GM23338 (cell line): ENCODE measurements around the gene GPR146. TPM values are rescaled to one million over a fixed set of nuclear protein-coding genes. Genes with fewer than 3 reads are reported as not detected.

Experiments used
- ATAC-seq: fragments of 200-7000 bp; cut with Tn5 transposase; 3 replicates; pipeline ENCODE4 v1.9.1; 2020
- DNase-seq: peaks from one replicate; pipeline ENCODE4 v3.0.0-alpha.2; 2015; ENCODE audit warnings: low spot score
- H2AFZ ChIP-seq: fragments of 200-600 bp; sonication (generic); 2 replicates; pipeline ENCODE4 v1.8.0; 2016; ENCODE audit warnings: antibody characterized with exemption, mild to moderate bottlenecking, moderate library complexity
- H3F3A ChIP-seq: fragments of 200-600 bp; sonication (generic); replicated peaks from 2 replicates; pipeline ENCODE4 v1.8.0; 2017; ENCODE audit warnings: antibody characterized with exemption, mixed run types, low read depth
- H3K27ac ChIP-seq: fragments of 200-600 bp; sonication (generic); 2 replicates; pipeline ENCODE4 v1.6.1; 2016; ENCODE audit warnings: low read depth
- H3K27me3 ChIP-seq: fragments of 200-600 bp; sonication (generic); 2 replicates; pipeline ENCODE4 v1.8.0; 2016; ENCODE audit warnings: mild to moderate bottlenecking, mixed run types, moderate library complexity; ENCODE audit not compliant: insufficient read depth
- H3K36me3 ChIP-seq: fragments of 200-600 bp; sonication (generic); 2 replicates; pipeline ENCODE4 v1.8.0; 2016; ENCODE audit warnings: mild to moderate bottlenecking; ENCODE audit not compliant: insufficient read depth
- H3K4me1 ChIP-seq: fragments of 200-600 bp; sonication (generic); 2 replicates; pipeline ENCODE4 v1.8.0; 2016; ENCODE audit warnings: mild to moderate bottlenecking, moderate library complexity; ENCODE audit not compliant: insufficient read depth
- H3K4me2 ChIP-seq: fragments of 200-600 bp; sonication (generic); 2 replicates; pipeline ENCODE4 v1.7.1; 2017; ENCODE audit warnings: mixed run types
- H3K4me3 ChIP-seq: fragments of 200-600 bp; sonication (generic); 2 replicates; pipeline ENCODE4 v1.6.1; 2016; ENCODE audit warnings: mixed run types
- H3K79me2 ChIP-seq: fragments of 200-600 bp; sonication (generic); replicated peaks from 2 replicates; pipeline ENCODE4 v1.8.0; 2017; ENCODE audit warnings: mild to moderate bottlenecking; ENCODE audit not compliant: insufficient read depth
- H3K9me2 ChIP-seq: fragments of 200-600 bp; sonication (generic); 2 replicates; pipeline ENCODE4 v1.8.0; 2017; ENCODE audit not compliant: insufficient read depth
- H4K20me1 ChIP-seq: fragments of 200-600 bp; sonication (generic); replicated peaks from 2 replicates; pipeline ENCODE4 v1.8.0; 2017; ENCODE audit warnings: mild to moderate bottlenecking; ENCODE audit not compliant: insufficient read depth
- H3K27ac Mint-ChIP-seq: 2 replicates; pipeline ENCODE4 v1.8.0; 2020; ENCODE audit warnings: inconsistent platforms, mild to moderate bottlenecking, moderate library complexity, mixed read lengths
- H3K27me3 Mint-ChIP-seq: 3 replicates; pipeline ENCODE4 v1.8.0; 2022; ENCODE audit warnings: low read depth, mild to moderate bottlenecking, moderate library complexity, mixed read lengths, inconsistent platforms; ENCODE audit not compliant: insufficient read depth, poor library complexity
- H3K36me3 Mint-ChIP-seq: 3 replicates; pipeline ENCODE4 v1.8.0; 2021; ENCODE audit warnings: low read depth, mild to moderate bottlenecking, inconsistent platforms, moderate library complexity, mixed read lengths
- H3K4me1 Mint-ChIP-seq: 3 replicates; pipeline ENCODE4 v1.8.0; 2020; ENCODE audit warnings: mild to moderate bottlenecking, inconsistent platforms, mixed read lengths
- H3K4me3 Mint-ChIP-seq: 3 replicates; pipeline ENCODE4 v1.8.0; 2021; ENCODE audit warnings: moderate library complexity, mild to moderate bottlenecking, inconsistent platforms, mixed read lengths
- H3K9me3 Mint-ChIP-seq: 3 replicates; pipeline ENCODE4 v1.8.0; 2020; ENCODE audit warnings: moderate library complexity, mild to moderate bottlenecking, inconsistent platforms, mixed read lengths
- CREB1 ChIP-seq: fragments of 250-450 bp; sonication (Bioruptor Pico); IDR thresholded peaks from 2 replicates; pipeline ENCODE4 v1.5.0; 2020; ENCODE audit warnings: low read depth, mild to moderate bottlenecking, moderate library complexity
- POLR2AphosphoS5 ChIP-seq: IDR thresholded peaks from 2 replicates; pipeline ENCODE4 v1.6.1; 2016; ENCODE audit warnings: antibody characterized with exemption, low read depth
- STAT1 ChIP-seq: IDR thresholded peaks from one replicate; pipeline ENCODE4 v1.6.1; 2016; ENCODE audit warnings: antibody characterized with exemption; ENCODE audit not compliant: unreplicated experiment
- polyA plus RNA-seq: library from polyadenylated mRNA; unstranded; fragments of >200 nt; fragmentation: Nextera tagmentation; extraction: Ambion mirVana; gene quantifications from 2 replicates; pipeline ENCODE4 v1.2.1, GENCODE V29; 2016
- total RNA-seq: library from RNA; depleted of rRNA; stranded (reverse); fragments of >200 nt; shearing (Covaris generic); gene quantifications from 2 replicates; pipeline ENCODE4 v1.2.3, GENCODE V29; 2014
- TF ChIP-seq, protein P1 (sequence below): fragments of 250-450 bp; sonication (Bioruptor Pico); IDR thresholded peaks from 2 replicates; pipeline ENCODE4 v1.5.0; 2020; ENCODE audit warnings: mild to moderate bottlenecking, moderate library complexity

The GPR146 gene
- total and polyA plus RNA-seq, 2 experiments from 2014 or later, result 0.28 to 0.37 TPM

DNA sequence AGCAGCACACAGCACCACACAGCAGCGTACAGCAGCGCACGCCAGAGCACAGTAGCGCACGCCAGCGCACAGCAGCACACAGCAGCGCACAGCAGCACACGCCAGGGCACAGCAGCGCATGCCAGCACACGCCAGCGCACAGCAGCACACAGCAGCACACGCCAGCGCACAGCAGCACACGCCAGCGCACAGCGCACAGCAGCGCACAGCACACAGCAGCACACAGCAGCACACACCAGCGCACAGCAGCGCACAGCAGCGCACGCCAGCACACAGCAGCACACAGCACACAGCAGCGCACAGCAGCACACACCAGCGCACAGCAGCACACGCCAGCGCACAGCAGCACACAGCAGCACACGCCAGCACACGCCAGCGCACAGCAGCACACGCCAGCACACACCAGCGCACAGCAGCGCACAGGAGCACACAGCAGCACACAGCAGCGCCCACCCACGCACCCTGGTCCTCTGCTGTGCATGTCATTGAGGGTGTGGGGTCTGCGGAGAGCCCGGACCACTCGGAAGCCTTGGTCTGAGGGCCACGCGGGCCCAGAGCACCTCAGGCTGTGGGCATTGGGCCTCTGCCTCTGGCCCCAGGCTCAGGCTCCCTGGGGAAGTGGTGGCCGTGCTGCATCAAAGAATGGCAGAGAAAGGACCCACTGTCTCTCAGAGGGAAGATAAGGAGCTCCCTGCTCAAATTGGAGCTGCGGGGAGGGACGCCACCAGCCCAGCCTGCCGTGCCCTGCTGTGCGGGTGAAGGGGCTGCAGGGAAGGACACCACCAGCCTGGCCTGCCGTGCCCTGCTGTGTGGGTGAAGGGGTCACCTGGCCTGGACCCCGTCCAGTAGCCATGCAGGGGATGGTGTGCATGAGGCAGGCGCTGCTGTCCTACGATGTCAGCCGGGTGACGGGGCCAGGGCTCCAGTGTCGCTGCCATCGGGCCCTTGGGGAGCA is 27.5 kb upstream of the GPR146 start (continued):
- TF ChIP-seq, protein P1, sequence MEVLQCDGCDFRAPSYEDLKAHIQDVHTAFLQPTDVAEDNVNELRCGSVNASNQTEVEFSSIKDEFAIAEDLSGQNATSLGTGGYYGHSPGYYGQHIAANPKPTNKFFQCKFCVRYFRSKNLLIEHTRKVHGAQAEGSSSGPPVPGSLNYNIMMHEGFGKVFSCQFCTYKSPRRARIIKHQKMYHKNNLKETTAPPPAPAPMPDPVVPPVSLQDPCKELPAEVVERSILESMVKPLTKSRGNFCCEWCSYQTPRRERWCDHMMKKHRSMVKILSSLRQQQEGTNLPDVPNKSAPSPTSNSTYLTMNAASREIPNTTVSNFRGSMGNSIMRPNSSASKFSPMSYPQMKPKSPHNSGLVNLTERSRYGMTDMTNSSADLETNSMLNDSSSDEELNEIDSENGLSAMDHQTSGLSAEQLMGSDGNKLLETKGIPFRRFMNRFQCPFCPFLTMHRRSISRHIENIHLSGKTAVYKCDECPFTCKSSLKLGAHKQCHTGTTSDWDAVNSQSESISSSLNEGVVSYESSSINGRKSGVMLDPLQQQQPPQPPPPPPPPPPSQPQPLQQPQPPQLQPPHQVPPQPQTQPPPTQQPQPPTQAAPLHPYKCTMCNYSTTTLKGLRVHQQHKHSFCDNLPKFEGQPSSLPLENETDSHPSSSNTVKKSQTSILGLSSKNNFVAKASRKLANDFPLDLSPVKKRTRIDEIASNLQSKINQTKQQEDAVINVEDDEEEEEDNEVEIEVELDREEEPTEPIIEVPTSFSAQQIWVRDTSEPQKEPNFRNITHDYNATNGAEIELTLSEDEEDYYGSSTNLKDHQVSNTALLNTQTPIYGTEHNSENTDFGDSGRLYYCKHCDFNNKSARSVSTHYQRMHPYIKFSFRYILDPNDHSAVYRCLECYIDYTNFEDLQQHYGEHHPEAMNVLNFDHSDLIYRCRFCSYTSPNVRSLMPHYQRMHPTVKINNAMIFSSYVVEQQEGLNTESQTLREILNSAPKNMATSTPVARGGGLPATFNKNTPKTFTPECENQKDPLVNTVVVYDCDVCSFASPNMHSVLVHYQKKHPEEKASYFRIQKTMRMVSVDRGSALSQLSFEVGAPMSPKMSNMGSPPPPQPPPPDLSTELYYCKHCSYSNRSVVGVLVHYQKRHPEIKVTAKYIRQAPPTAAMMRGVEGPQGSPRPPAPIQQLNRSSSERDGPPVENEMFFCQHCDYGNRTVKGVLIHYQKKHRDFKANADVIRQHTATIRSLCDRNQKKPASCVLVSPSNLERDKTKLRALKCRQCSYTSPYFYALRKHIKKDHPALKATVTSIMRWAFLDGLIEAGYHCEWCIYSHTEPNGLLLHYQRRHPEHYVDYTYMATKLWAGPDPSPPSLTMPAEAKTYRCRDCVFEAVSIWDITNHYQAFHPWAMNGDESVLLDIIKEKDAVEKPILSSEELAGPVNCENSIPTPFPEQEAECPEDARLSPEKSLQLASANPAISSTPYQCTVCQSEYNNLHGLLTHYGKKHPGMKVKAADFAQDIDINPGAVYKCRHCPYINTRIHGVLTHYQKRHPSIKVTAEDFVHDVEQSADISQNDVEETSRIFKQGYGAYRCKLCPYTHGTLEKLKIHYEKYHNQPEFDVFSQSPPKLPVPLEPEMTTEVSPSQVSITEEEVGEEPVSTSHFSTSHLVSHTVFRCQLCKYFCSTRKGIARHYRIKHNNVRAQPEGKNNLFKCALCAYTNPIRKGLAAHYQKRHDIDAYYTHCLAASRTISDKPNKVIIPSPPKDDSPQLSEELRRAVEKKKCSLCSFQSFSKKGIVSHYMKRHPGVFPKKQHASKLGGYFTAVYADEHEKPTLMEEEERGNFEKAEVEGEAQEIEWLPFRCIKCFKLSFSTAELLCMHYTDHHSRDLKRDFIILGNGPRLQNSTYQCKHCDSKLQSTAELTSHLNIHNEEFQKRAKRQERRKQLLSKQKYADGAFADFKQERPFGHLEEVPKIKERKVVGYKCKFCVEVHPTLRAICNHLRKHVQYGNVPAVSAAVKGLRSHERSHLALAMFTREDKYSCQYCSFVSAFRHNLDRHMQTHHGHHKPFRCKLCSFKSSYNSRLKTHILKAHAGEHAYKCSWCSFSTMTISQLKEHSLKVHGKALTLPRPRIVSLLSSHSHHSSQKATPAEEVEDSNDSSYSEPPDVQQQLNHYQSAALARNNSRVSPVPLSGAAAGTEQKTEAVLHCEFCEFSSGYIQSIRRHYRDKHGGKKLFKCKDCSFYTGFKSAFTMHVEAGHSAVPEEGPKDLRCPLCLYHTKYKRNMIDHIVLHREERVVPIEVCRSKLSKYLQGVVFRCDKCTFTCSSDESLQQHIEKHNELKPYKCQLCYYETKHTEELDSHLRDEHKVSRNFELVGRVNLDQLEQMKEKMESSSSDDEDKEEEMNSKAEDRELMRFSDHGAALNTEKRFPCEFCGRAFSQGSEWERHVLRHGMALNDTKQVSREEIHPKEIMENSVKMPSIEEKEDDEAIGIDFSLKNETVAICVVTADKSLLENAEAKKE, result no peak
- TF ChIP-seq STAT1, result no peak

- Histone ChIP-seq H3K4me2 (no peak overlapping the region), H3K4me1 (no peaks in the 10 kb centered on the region), H3K36me3 (no peaks in the 10 kb centered on the region), H4K20me1 (peaks cover 11% of the 10 kb centered on the region; the same call in 1 of the 2 replicates), H3K4me3 (no peak overlapping the region), H3F3A (no peaks in the 10 kb centered on the region), H3K27me3 (no peaks in the 10 kb centered on the region), H3K79me2 (0 out of 2 replicates have a peak, but pooled peaks cover 9% of the 10 kb centered on the region), H2AFZ (no peak overlapping the region), H3K9me2 (no peaks in the 10 kb centered on the region), H3K27ac (no peak overlapping the region)
- peaks cover 8% of the 10 kb centered on the region; the same call in 2 of the 3 replicates for H3K36me3 Mint-ChIP-seq
- H3K4me1 Mint-ChIP-seq, result no peaks in the 10 kb centered on the region; the same call in 2 of the 3 replicates
- ATAC-seq (no peak), DNase-seq (no peak)
- peaks cover 7% of the 10 kb centered on the region for H3K27me3 Mint-ChIP-seq
- peak overlapping the region; percentile 80; the same call in 1 of the 2 replicates for H3K27ac Mint-ChIP-seq
- no peaks in the 10 kb centered on the region; the same call in 2 of the 3 replicates for H3K9me3 Mint-ChIP-seq
- no peak overlapping the region for H3K4me3 Mint-ChIP-seq
- TF ChIP-seq, protein P1, result no peak
- no peak for TF ChIP-seq CREB1 (CRISPR knock-in tag)
- TF ChIP-seq POLR2AphosphoS5, result no peak
Measured at GRCh38 chr7:1017586-1018333, 26.6 kb upstream of the GPR146 start.
